Loucy (cell line): Measurements from ENCODE around the gene NBR1.

Source experiments
- EZH2phosphoT487 ChIP-seq: fragments of 200-600 bp; IDR thresholded peaks from 2 replicates; pipeline ENCODE4 v1.6.1; 2018; ENCODE audit warnings: antibody characterized with exemption, mild to moderate bottlenecking, moderate library complexity, borderline replicate concordance
- TF ChIP-seq, protein P1 (sequence below): fragments of 200-600 bp; sonication (generic); conservative IDR thresholded peaks from 2 replicates; pipeline ENCODE4 v1.5.1; 2014; ENCODE audit warnings: mild to moderate bottlenecking, antibody characterized with exemption, low read length

GRCh38 chr17:43212641-43213490, 41.9 kb downstream of the NBR1 start:
- TF ChIP-seq, protein P1, sequence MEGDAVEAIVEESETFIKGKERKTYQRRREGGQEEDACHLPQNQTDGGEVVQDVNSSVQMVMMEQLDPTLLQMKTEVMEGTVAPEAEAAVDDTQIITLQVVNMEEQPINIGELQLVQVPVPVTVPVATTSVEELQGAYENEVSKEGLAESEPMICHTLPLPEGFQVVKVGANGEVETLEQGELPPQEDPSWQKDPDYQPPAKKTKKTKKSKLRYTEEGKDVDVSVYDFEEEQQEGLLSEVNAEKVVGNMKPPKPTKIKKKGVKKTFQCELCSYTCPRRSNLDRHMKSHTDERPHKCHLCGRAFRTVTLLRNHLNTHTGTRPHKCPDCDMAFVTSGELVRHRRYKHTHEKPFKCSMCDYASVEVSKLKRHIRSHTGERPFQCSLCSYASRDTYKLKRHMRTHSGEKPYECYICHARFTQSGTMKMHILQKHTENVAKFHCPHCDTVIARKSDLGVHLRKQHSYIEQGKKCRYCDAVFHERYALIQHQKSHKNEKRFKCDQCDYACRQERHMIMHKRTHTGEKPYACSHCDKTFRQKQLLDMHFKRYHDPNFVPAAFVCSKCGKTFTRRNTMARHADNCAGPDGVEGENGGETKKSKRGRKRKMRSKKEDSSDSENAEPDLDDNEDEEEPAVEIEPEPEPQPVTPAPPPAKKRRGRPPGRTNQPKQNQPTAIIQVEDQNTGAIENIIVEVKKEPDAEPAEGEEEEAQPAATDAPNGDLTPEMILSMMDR, result no peak
- TF ChIP-seq EZH2phosphoT487, result no peak
